Measurements from ENCODE around the gene NLRC3. TPM values are rescaled to one million over a fixed set of nuclear protein-coding genes. Genes with fewer than 3 reads are reported as not detected.

Gene NLRC3
- total and polyA plus RNA-seq, 2 experiments from 2014 or later: 0.11 TPM; not detected in 1

GRCh38 chr16:3536851-3537250, 40.4 kb downstream of the NLRC3 start:
- Histone ChIP-seq H3K4me2 (ENCODE audit: unreplicated experiment) (peak overlapping the region; percentile 51), H3F3A (ENCODE audit: insufficient read depth) (0 out of 2 replicates have a peak, but pooled peaks cover 4% of the 10 kb centered on the region), H4K20me1 (ENCODE audit: insufficient read depth) (no peaks in the 10 kb centered on the region), H3K9me2 (ENCODE audit: insufficient read depth) (no peaks in the 10 kb centered on the region), H3K27ac (peak overlapping the region; percentile 79), H3K27me3 (replicated peaks; ENCODE audit: insufficient read depth) (no peaks in the 10 kb centered on the region), H3K79me2 (ENCODE audit: insufficient read depth) (no peaks in the 10 kb centered on the region), H3K36me3 (ENCODE audit: low read depth) (no peaks in the 10 kb centered on the region; the same call in 1 of the 2 replicates), H3K9ac (peak overlapping the region; percentile 53), H3K4me3 (0 out of 2 replicates have a peak overlapping the region, but pooled peaks have one; percentile 5), H2AFZ (no peak overlapping the region), H3K9me3 (ENCODE audit: low read depth) (no peaks in the 10 kb centered on the region), H3K4me1 (ENCODE audit: insufficient read depth) (peaks cover 7% of the 10 kb centered on the region; the same call in 1 of the 2 replicates)
- WGBS, 2 experiments (ENCODE audit: low coverage in 1 of 2, low lambda C conversion rate in 2 of 2, missing lambda C conversion rate in 2 of 2): 31 to 38% methylated on average over 4 of the region's 4 CpGs
- TF ChIP-seq EZH2phosphoT487 (IDR thresholded peaks at IDR 0.05; ENCODE audit: insufficient read depth, low read depth) (no peak), EZH2 (IDR thresholded peaks at IDR 0.05; ENCODE audit: insufficient read depth, poor library complexity, severe bottlenecking) (no peak)
- DNase-seq: peak; percentile 15
- in situ Hi-C loops (cut with MboI): no loop called here

DNA sequence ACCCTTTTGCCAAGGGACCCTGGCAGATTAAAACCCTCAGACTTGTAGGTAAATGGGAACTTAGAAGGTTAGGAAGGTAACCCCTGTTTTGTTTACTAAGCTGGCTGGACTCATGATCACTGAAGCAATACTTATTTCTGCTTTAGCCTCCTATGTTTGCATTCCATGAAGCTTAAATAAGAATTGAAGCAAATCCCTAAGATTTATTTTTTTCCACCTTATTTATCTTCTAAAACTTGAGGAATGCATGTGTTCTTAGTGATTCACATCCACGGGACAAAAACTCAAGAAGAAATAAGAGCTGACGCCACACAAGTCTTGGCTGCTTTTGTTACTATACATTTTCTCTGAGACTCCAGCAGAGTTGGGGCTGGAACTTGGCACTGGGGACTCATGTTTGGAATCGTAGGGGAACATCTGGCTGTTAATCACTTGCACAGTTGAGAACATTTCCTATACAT, 40.9 kb downstream of the NLRC3 start:
- Histone ChIP-seq H3K4me2 (ENCODE audit: unreplicated experiment) (peak overlapping the region; percentile 51), H3K9ac (peak overlapping the region; percentile 53)
- in situ Hi-C loops (cut with MboI): no loop called here

GRCh38 chr16:3534126-3534525, 43.1 kb downstream of the NLRC3 start:
- in situ Hi-C loops (cut with MboI): no loop called here
- Histone ChIP-seq H3K9ac (no peak overlapping the region), H3K9me2 (ENCODE audit: insufficient read depth) (no peaks in the 10 kb centered on the region), H3K27me3 (replicated peaks; ENCODE audit: insufficient read depth) (no peaks in the 10 kb centered on the region), H3K9me3 (ENCODE audit: low read depth) (no peaks in the 10 kb centered on the region), H3K4me2 (ENCODE audit: unreplicated experiment) (no peak overlapping the region), H3K4me3 (no peak overlapping the region), H3K36me3 (ENCODE audit: low read depth) (peaks cover 7% of the 10 kb centered on the region; the same call in 1 of the 2 replicates), H4K20me1 (ENCODE audit: insufficient read depth) (no peaks in the 10 kb centered on the region), H3F3A (ENCODE audit: insufficient read depth) (0 out of 2 replicates have a peak, but pooled peaks cover 4% of the 10 kb centered on the region), H3K4me1 (ENCODE audit: insufficient read depth) (peaks cover 7% of the 10 kb centered on the region; the same call in 1 of the 2 replicates), H3K27ac (no peak overlapping the region), H3K79me2 (ENCODE audit: insufficient read depth) (no peaks in the 10 kb centered on the region), H2AFZ (no peak overlapping the region)
- TF ChIP-seq EZH2phosphoT487 (IDR thresholded peaks at IDR 0.05; ENCODE audit: insufficient read depth, low read depth): no peak
- TF ChIP-seq EZH2 (IDR thresholded peaks at IDR 0.05; ENCODE audit: insufficient read depth, poor library complexity, severe bottlenecking): no peak
- WGBS, 2 experiments (ENCODE audit: low coverage in 1 of 2, low lambda C conversion rate in 2 of 2, missing lambda C conversion rate in 2 of 2): 96 to 97% methylated on average over 9 to 10 of the region's 10 CpGs
- no peak for DNase-seq

More for the DNA sequence above, 40.9 kb downstream of the NLRC3 start:
- Histone ChIP-seq H3F3A (ENCODE audit: insufficient read depth) (0 out of 2 replicates have a peak, but pooled peaks cover 4% of the 10 kb centered on the region), H3K27ac (peak overlapping the region; percentile 79), H3K4me3 (0 out of 2 replicates have a peak overlapping the region, but pooled peaks have one; percentile 5), H2AFZ (no peak overlapping the region), H3K4me1 (ENCODE audit: insufficient read depth) (peaks cover 7% of the 10 kb centered on the region; the same call in 1 of the 2 replicates), H3K27me3 (replicated peaks; ENCODE audit: insufficient read depth) (no peaks in the 10 kb centered on the region), H3K9me3 (ENCODE audit: low read depth) (no peaks in the 10 kb centered on the region), H4K20me1 (ENCODE audit: insufficient read depth) (no peaks in the 10 kb centered on the region), H3K79me2 (ENCODE audit: insufficient read depth) (no peaks in the 10 kb centered on the region), H3K36me3 (ENCODE audit: low read depth) (no peaks in the 10 kb centered on the region; the same call in 1 of the 2 replicates), H3K9me2 (ENCODE audit: insufficient read depth) (no peaks in the 10 kb centered on the region)
- TF ChIP-seq EZH2 (IDR thresholded peaks at IDR 0.05; ENCODE audit: insufficient read depth, poor library complexity, severe bottlenecking) (no peak), EZH2phosphoT487 (IDR thresholded peaks at IDR 0.05; ENCODE audit: insufficient read depth, low read depth) (no peak)
- peak; percentile 74 for DNase-seq
- 19 to 27% methylated on average over 3 of the region's 3 CpGs for WGBS, 2 experiments (ENCODE audit: low coverage in 1 of 2, low lambda C conversion rate in 2 of 2, missing lambda C conversion rate in 2 of 2)

DNA sequence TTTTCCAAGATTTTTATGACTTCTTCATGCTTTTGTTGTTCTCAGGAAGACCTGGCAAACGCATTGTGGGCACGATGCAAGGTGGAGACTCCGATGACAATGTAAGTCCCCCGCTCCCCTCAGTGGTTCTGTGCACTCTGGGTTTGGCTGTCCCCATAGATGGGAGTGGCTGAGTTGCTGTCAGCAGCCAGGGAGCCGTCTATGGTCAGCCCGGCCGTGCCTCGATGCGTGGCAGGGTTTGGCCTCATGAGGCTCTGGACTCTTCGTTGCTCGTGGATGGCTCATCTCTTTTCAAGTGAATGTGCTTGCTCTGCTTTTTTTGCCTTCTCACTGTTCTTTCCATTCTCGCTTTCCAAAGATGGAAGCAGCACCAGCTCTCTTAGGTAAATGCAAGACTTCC, 44.5 kb downstream of the NLRC3 start:
- Histone ChIP-seq H2AFZ (no peak overlapping the region), H3K9ac (no peak overlapping the region), H3K9me2 (ENCODE audit: insufficient read depth) (no peaks in the 10 kb centered on the region), H3K4me1 (ENCODE audit: insufficient read depth) (peaks cover 7% of the 10 kb centered on the region; the same call in 1 of the 2 replicates), H4K20me1 (ENCODE audit: insufficient read depth) (no peaks in the 10 kb centered on the region), H3K36me3 (ENCODE audit: low read depth) (peaks cover 7% of the 10 kb centered on the region; the same call in 1 of the 2 replicates), H3K79me2 (ENCODE audit: insufficient read depth) (no peaks in the 10 kb centered on the region), H3K4me3 (no peak overlapping the region), H3K27ac (no peak overlapping the region), H3F3A (ENCODE audit: insufficient read depth) (0 out of 2 replicates have a peak, but pooled peaks cover 4% of the 10 kb centered on the region), H3K27me3 (replicated peaks; ENCODE audit: insufficient read depth) (no peaks in the 10 kb centered on the region), H3K9me3 (ENCODE audit: low read depth) (no peaks in the 10 kb centered on the region), H3K4me2 (ENCODE audit: unreplicated experiment) (no peak overlapping the region)
- in situ Hi-C loops (cut with MboI): no loop called here
- TF ChIP-seq EZH2phosphoT487 (IDR thresholded peaks at IDR 0.05; ENCODE audit: insufficient read depth, low read depth) (no peak), EZH2 (IDR thresholded peaks at IDR 0.05; ENCODE audit: insufficient read depth, poor library complexity, severe bottlenecking) (no peak)
- no peak for DNase-seq
- 97 to 99% methylated on average over 12 of the region's 12 CpGs for WGBS, 2 experiments (ENCODE audit: low coverage in 1 of 2, low lambda C conversion rate in 2 of 2, missing lambda C conversion rate in 2 of 2)
